Measurements from ENCODE around the gene OSBPL2. TPM values are rescaled to one million over a fixed set of nuclear protein-coding genes. Genes with fewer than 3 reads are reported as not detected.

Gene OSBPL2
- total RNA-seq, 4 donors from 2014 or later = 23.1 to 31.6 (median 27.1) TPM

- no peak overlapping the region for H3K4me3 ChIP-seq
- H3K27ac ChIP-seq = no peak overlapping the region
- peaks cover 0 to 9% (median 0%) of the 10 kb centered on the region in 3 donors for H3K36me3 ChIP-seq
- peaks cover 0 to 7% (median 0%) of the 10 kb centered on the region in 4 donors for H3K4me1 ChIP-seq
- H3K27me3 ChIP-seq = peaks cover 0 to 51% of the 10 kb centered on the region in 2 donors
- TF ChIP-seq, protein P1, sequence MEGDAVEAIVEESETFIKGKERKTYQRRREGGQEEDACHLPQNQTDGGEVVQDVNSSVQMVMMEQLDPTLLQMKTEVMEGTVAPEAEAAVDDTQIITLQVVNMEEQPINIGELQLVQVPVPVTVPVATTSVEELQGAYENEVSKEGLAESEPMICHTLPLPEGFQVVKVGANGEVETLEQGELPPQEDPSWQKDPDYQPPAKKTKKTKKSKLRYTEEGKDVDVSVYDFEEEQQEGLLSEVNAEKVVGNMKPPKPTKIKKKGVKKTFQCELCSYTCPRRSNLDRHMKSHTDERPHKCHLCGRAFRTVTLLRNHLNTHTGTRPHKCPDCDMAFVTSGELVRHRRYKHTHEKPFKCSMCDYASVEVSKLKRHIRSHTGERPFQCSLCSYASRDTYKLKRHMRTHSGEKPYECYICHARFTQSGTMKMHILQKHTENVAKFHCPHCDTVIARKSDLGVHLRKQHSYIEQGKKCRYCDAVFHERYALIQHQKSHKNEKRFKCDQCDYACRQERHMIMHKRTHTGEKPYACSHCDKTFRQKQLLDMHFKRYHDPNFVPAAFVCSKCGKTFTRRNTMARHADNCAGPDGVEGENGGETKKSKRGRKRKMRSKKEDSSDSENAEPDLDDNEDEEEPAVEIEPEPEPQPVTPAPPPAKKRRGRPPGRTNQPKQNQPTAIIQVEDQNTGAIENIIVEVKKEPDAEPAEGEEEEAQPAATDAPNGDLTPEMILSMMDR (IDR thresholded peaks at IDR 0.05) = no peak
- TF ChIP-seq POLR2A (IDR thresholded peaks at IDR 0.05) (no peak), EP300 (IDR thresholded peaks at IDR 0.05) (no peak)
- H3K9me3 ChIP-seq = no peaks in the 10 kb centered on the region
- no peak for DNase-seq (ENCODE audit: low spot score in 2 of 2)
- 46 to 56% methylated on average over 16 to 20 of the region's 21 CpGs for WGBS, 2 donors
These were observed 27.8 kb upstream of the OSBPL2 start for GRCh38 chr20:62210496-62210855.

- no peak overlapping the region for H3K4me3 ChIP-seq
- TF ChIP-seq POLR2A (IDR thresholded peaks at IDR 0.05) (no peak), EP300 (IDR thresholded peaks at IDR 0.05) (no peak)
- TF ChIP-seq, protein P1 (IDR thresholded peaks at IDR 0.05) = no peak
- 74 to 84% methylated on average over 7 to 8 of the region's 8 CpGs for WGBS, 2 donors
- no peak overlapping the region for H3K27ac ChIP-seq
- H3K27me3 ChIP-seq = peaks cover 0 to 58% of the 10 kb centered on the region in 2 donors
- no peak for DNase-seq (ENCODE audit: low spot score in 2 of 2)
- peaks cover 0 to 7% (median 0%) of the 10 kb centered on the region in 4 donors for H3K4me1 ChIP-seq
- H3K36me3 ChIP-seq = peaks cover 0 to 8% (median 0%) of the 10 kb centered on the region in 3 donors
- H3K9me3 ChIP-seq = no peaks in the 10 kb centered on the region
These were observed 27.1 kb upstream of the OSBPL2 start for GRCh38 chr20:62211216-62211615.

DNA sequence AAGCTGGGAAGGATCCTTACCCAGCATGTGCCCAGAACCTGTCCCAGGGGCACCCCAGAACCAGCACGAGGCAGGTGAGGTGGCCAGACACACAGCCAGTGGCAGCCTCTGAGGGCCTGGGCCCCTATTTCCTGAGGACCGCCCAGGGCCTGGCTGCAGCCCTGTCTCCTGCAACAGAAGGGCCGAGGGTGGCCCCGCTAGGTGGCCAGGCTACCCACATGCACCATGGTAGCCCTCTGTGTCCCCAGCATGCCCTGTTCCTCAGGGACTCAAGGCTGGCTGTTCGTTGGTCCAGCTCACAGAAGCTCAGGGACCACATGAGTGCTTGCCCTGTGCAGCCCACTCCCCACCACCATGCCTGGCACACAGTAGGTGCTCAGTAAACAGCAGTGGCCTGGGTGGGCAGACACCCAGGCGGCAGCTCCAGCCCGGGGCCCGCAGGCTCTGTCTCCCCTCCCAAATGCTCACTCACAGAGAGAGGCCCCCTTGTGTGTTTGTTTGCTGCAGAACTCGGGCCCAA is 26.5 kb upstream of the OSBPL2 start:
- H3K27ac ChIP-seq = no peak overlapping the region
- no peak overlapping the region for H3K4me3 ChIP-seq
- no peak for DNase-seq (ENCODE audit: low spot score in 2 of 2)
- WGBS, 2 donors = 20 to 57% methylated on average over 5 of the region's 9 CpGs
- peaks cover 0 to 8% (median 0%) of the 10 kb centered on the region in 3 donors for H3K36me3 ChIP-seq
- peaks cover 0 to 7% (median 0%) of the 10 kb centered on the region in 4 donors for H3K4me1 ChIP-seq
- no peaks in the 10 kb centered on the region for H3K9me3 ChIP-seq
- H3K27me3 ChIP-seq = peaks cover 0 to 64% of the 10 kb centered on the region in 2 donors
- TF ChIP-seq EP300 (IDR thresholded peaks at IDR 0.05) = no peak
- TF ChIP-seq POLR2A (IDR thresholded peaks at IDR 0.05) = no peak
- TF ChIP-seq, protein P1 (IDR thresholded peaks at IDR 0.05) = no peak

- H3K27ac ChIP-seq = no peak overlapping the region
- H3K9me3 ChIP-seq = no peaks in the 10 kb centered on the region
- H3K27me3 ChIP-seq = peaks cover 0 to 69% of the 10 kb centered on the region in 2 donors
- no peak overlapping the region for H3K4me3 ChIP-seq
- TF ChIP-seq, protein P1 (IDR thresholded peaks at IDR 0.05) = no peak
- no peak for TF ChIP-seq POLR2A (IDR thresholded peaks at IDR 0.05)
- TF ChIP-seq EP300 (IDR thresholded peaks at IDR 0.05) = no peak
- WGBS, 2 donors = 8 to 29% methylated on average over 7 to 10 of the region's 10 CpGs
- peaks cover 0 to 4% (median 0%) of the 10 kb centered on the region in 4 donors for H3K4me1 ChIP-seq
- H3K36me3 ChIP-seq = peaks cover 0 to 6% (median 0%) of the 10 kb centered on the region in 3 donors
- DNase-seq (ENCODE audit: low spot score in 2 of 2) = no peak
These were observed 26.0 kb upstream of the OSBPL2 start for GRCh38 chr20:62212299-62212698.

DNA sequence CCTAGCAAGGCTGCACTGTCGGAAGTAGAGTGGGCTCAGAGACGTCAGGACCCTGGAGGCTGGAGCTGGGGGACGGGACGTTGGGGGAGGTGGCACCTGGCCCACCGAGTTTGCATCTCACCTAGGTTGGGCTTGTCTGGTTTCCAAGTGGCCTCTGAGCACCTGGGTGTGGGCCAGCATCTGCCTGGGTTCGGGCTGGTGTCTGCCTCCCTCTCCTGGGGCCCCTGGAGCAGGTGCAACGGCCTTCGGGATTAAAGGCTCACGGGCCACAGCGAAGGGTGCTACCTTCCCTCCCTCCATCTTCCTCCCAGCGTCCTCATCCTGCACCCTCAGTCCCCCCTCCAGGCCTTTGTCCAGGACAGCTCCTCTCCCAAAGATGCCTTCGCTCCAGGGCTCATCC is 24.3 kb upstream of the OSBPL2 start:
- no peak overlapping the region for H3K27ac ChIP-seq
- TF ChIP-seq POLR2A (IDR thresholded peaks at IDR 0.05) (no peak), EP300 (IDR thresholded peaks at IDR 0.05) (no peak)
- TF ChIP-seq, protein P1 (IDR thresholded peaks at IDR 0.05) = no peak
- DNase-seq (ENCODE audit: low spot score in 2 of 2) = no peak
- no peaks in the 10 kb centered on the region for H3K9me3 ChIP-seq
- WGBS, 2 donors = 49 to 56% methylated on average over 12 of the region's 12 CpGs
- H3K36me3 ChIP-seq = no peaks in the 10 kb centered on the region
- peaks cover 0 to 4% (median 0%) of the 10 kb centered on the region in 4 donors for H3K4me1 ChIP-seq
- no peak overlapping the region for H3K4me3 ChIP-seq
- H3K27me3 ChIP-seq = peaks cover 0 to 87% of the 10 kb centered on the region in 2 donors
